HG03135 (cell line): Measurements from ENCODE around the gene TMEM223.
A peak's percentile ranks its signal among the peaks of the same experiment; 100 is the strongest.
"Not testable (repeated sequence)": the region's sequence is repeated elsewhere in the genome, so short reads cannot be mapped to it uniquely, and the experiment has no call there.

Source experiments
- ATAC-seq: cut with Tn5 transposase; IDR thresholded peaks from one replicate; pipeline ENCODE4 v1.9.1; 2021; ENCODE audit warnings: mild to moderate bottlenecking, moderate library complexity; ENCODE audit not compliant: unreplicated experiment

Gene TMEM223

DNA sequence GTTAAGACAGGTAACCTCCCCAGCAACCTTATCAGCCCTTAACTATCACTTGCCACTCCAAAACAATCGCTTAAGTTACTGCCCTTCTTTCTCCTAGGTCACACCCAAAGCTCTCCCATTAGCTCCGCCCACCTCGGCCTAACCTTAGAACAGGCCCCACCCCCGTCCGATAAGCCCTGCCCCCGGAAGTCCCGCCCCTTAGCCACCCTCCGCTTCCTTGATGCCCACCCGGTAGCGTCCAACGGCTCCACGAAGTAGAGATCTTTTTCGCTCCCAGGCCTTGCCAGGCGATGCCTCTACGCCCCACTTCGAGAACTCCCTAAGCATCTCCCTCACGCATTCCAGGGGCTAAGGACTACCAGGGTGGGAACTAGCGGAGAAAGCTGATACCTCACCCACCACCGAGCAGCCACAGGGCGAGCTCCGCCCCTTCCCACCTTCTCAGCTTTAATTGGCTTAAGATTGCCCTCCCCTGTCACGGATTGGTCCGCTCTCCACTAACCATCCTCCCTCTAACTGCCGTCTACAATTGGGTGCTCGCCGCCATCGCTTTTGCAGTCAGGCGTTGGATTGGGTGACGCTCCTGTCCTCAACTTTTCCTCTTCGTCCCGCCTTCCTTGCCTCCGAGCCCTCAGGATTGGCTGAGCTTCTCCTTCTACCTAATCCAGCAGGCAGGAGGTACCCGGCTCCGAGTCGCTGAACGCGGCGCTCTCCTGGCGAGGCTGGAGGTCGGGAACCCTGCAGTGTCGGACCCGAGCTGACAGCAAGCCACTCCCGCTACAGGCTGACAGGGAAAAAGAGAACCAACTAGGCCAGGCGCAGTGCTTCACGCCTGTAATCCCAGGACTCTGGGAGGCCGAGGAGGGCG is 37.8 kb downstream of the TMEM223 start, which contains the start of gene ZBTB3:
Gene ZBTB3, minus strand, starts transcription at position 425 of the 868 bp plus-strand sequence. CDS start 496 bp downstream, outside the sequence.
- ATAC-seq, result peak; percentile 94

DNA sequence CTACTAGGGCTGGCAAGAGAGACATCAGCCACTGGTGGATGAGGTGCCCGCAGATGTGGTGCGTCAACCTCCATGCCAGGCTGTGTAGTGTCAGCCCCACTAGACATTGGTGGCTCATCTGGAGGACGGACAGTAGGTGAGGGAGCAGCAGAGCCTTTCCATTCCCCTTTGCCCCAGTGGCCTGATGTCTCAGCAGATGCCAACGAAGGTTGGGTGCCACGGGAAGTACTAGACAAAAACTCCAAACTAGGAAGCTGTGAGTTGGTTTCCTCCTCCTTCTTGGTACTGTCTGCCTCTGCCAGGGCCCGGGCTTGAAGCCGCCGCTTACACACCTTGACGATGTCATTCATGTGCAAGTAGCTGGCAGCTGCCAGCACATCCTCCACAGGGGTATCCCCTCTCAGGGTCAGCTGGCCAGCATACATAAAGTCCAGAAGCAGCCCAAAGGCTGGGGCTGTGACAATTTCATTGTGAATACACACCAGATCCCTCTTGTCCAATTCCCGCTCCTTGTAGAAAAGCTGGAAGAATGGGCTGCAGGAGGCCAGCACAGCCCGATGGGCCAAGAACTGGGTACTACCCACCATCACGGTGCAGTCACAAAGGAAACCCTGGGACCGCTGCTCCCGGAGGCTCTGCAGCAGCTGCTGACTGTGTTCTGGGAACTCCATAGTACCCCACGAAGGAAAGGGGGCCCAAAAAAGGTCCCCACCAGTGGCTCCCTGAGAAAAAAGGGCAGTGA is 38.6 kb downstream of the TMEM223 start:
- ATAC-seq, result no peak

DNA sequence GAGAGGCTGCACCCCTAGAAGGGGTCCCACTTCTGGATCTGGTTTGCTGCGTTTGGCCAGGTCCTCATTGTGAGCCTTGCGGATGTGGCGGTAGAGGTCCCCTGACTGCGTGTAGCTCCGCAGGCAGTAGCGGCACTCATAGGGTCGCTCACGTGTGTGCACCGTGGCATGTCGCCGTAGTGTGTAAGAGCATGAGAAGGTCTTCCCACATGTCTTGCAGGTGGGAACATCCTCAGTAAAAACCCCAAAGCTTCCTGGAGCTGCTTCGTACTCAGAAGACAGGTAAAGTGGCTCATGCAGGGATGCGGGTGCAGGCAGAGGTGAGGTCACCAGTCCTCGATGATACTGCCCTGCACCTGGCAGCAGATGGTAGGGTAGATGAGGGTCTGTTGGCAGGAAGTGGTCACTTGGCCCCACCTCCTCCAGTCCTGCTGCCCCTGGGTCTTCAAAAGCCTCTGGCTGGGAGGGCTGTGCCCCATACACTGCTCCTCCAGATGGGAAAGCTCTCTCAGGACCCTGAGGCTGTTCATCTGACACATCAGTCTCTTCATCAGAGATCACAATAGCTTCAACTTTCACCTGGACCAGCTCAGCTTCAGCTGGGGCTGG is 39.5 kb downstream of the TMEM223 start:
- ATAC-seq, result no peak

DNA sequence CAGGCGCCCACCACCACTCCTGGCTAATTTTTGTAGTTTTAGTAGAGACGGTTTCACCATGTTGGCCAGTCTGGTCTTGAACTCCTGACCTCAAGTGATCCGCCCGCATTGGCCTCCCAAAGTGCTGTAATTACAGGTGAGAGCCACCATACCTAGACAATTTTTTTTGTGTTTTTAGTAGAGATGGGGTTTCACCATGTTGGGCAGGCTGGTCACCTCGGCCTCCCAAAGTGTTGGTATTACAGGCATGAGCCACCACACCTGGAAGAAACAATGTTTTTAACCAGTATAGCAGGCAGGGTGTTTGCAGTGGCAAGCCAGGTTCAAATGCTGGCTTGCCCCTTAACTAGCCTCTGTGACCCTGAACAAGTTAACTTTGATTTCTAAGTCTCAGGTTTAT is 41.9 kb downstream of the TMEM223 start:
- ATAC-seq, result not testable (repeated sequence)

DNA sequence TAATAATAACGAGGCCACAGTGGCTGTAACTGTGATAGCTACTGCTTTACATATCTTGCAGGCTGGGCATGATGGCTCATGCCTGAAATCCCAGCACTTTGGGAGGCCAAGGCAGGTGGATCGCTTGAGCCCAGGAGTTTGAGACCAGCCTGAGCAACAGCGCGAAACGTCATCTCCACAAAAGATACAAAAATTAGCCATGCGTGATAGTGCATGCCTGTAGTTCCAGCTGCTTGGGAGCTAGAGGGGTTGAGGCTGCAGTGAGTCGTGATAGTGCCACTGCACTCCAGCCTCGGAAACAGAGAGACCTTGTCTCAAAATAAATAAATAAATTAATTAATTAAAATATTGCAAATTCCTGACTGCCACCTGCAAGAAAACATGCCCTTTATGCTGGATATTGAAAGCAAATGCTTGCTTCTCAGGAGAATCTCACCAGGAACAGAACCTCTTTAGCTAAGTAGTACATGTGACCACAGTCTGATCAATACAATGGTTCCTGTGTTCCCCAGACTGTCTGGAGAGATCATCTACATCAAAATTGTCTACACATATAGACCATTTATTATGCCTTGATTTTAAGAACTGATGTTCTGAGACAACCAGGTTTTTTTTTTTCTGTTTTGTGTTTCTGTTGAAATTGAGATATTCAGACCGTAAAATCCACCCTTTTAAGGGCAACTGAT is 44.2 kb downstream of the TMEM223 start:
- no peak for ATAC-seq
